Spleen (tissue), 7 donors: ENCODE results near the gene CAMTA1.

Source experiments
- POLR2A ChIP-seq, 3 donors: fragments of 450-650 bp; IDR thresholded peaks; one replicate each; pipeline ENCODE4 v1.5.1; 2017; ENCODE audit warnings: antibody characterized with exemption in 3 of 3, mild to moderate bottlenecking in 1 of 3
- TF ChIP-seq, protein P1 (sequence below), 11 experiments: fragments of 200-600 bp in 7 of 11; fragments of 450-650 bp in 4 of 11; sonication (generic) in 4 of 11; IDR thresholded peaks in 8 of 11; conservative IDR thresholded peaks in 3 of 11; 1 replicate in 7 of 11; 2 replicates in 4 of 11; pipeline versions ENCODE4 v1.4.0 to v1.8.0; 2016 to 2021; ENCODE audit warnings: antibody characterized with exemption in 11 of 11, inconsistent platforms in 4 of 11, mild to moderate bottlenecking in 1 of 11
- donor health status: DM: no; HTN: no; CAD: no; lungs with moderate emphysema.
- donor health status: DM: no; HTN: no; CAD: no.
- donor health status: DM: no; HTN: no; CAD: no.

DNA sequence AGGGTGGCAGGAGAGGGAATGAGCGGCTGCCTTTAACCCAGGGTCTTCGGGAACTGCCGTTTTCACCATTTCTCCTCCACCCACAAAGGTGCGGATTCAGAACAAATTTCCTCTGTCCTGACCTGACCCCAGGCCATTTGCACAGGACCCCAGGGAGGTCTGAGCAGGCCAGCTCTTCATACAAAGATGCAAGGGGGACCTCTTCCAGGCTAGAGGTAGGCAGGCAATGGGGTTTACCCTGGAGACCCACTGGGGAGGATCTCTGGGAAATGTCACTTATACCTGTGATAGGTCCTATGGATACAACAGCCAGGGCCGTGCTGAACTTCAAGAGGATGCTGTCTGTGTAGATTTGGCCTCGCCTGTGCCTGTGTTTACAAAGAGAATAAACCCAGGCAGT is 896.1 kb downstream of the CAMTA1 start:
- TF ChIP-seq, protein P1, sequence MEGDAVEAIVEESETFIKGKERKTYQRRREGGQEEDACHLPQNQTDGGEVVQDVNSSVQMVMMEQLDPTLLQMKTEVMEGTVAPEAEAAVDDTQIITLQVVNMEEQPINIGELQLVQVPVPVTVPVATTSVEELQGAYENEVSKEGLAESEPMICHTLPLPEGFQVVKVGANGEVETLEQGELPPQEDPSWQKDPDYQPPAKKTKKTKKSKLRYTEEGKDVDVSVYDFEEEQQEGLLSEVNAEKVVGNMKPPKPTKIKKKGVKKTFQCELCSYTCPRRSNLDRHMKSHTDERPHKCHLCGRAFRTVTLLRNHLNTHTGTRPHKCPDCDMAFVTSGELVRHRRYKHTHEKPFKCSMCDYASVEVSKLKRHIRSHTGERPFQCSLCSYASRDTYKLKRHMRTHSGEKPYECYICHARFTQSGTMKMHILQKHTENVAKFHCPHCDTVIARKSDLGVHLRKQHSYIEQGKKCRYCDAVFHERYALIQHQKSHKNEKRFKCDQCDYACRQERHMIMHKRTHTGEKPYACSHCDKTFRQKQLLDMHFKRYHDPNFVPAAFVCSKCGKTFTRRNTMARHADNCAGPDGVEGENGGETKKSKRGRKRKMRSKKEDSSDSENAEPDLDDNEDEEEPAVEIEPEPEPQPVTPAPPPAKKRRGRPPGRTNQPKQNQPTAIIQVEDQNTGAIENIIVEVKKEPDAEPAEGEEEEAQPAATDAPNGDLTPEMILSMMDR (IDR thresholded peaks at IDR 0.05 in 8 of 11, conservative IDR thresholded peaks at IDR 0.05 in 3 of 11) = no peak
- TF ChIP-seq POLR2A (IDR thresholded peaks at IDR 0.05) = no peak
